B cell (primary cell): ENCODE results near the gene SLC24A3. TPM values are rescaled to one million over a fixed set of nuclear protein-coding genes. Genes with fewer than 3 reads are reported as not detected.

Experiments
- ATAC-seq: fragments of 200-7000 bp; cut with Tn5 transposase; one replicate; pipeline ENCODE4 v1.10.0; 2021; ENCODE audit warnings: low read depth, mild to moderate bottlenecking, moderate number of reproducible peaks, moderate library complexity
- CTCF ChIA-PET: fragments of 350-600 bp; sonication (Branson Sonifier 250); formaldehyde crosslinking; loops from one replicate; lab custom pipeline; 2021; ENCODE audit warnings: antibody characterized with exemption, inconsistent platforms; lab: Charles Lee
- POLR2A ChIA-PET: fragments of 350-600 bp; sonication (Branson Sonifier 250); formaldehyde crosslinking; loops from one replicate; lab custom pipeline; 2021; ENCODE audit warnings: antibody characterized with exemption; lab: Charles Lee
- DNase-seq: peaks from one replicate; pipeline ENCODE4 v3.0.0; 2013
- H2AFZ ChIP-seq: 2 replicates; pipeline ENCODE4 v1.6.1; 2012; ENCODE audit warnings: mild to moderate bottlenecking, low read depth, low read length; ENCODE audit not compliant: insufficient read depth, poor library complexity, severe bottlenecking
- H3K27ac ChIP-seq, 2 donors: 1 replicate in 1 of 2; 2 replicates in 1 of 2; pipeline ENCODE4 v1.5.1; 2012 to 2013; ENCODE audit warnings: low read length in 2 of 2, mild to moderate bottlenecking in 2 of 2, moderate library complexity in 1 of 2
- H3K27me3 ChIP-seq, 4 experiments: fragments of 200-600 bp in 1 of 4; sonication (generic) in 1 of 4; replicated peaks in 1 of 4; 1 replicate in 2 of 4; 2 replicates in 2 of 4; pipeline versions ENCODE4 v1.6.1 to v1.7.0; 2013 to 2016; ENCODE audit warnings: low read length in 3 of 4, mild to moderate bottlenecking in 2 of 4, mixed read lengths in 1 of 4, moderate library complexity in 1 of 4; ENCODE audit not compliant: insufficient read depth in 4 of 4, control insufficient read depth in 3 of 4; ENCODE audit errors: control extremely low read depth in 1 of 4
- H3K36me3 ChIP-seq, 2 experiments: replicated peaks in 1 of 2; 1 replicate in 1 of 2; 2 replicates in 1 of 2; pipeline versions ENCODE4 v1.6.1 to v1.7.1; 2013; ENCODE audit warnings: low read length in 1 of 2; ENCODE audit not compliant: insufficient read depth in 2 of 2, control insufficient read depth in 1 of 2; ENCODE audit errors: control extremely low read depth in 1 of 2, extremely low read depth in 1 of 2
- H3K4me1 ChIP-seq, 2 donors: fragments of 200-600 bp in 1 of 2; sonication (generic) in 1 of 2; 1 replicate in 1 of 2; 2 replicates in 1 of 2; pipeline versions ENCODE4 v1.5.1 to v1.6.1; 2013 to 2017; ENCODE audit warnings: low read length in 2 of 2; ENCODE audit not compliant: control insufficient read depth in 2 of 2, insufficient read depth in 2 of 2
- H3K4me2 ChIP-seq: replicated peaks from 2 replicates; pipeline ENCODE3; 2012; ENCODE audit warnings: mild to moderate bottlenecking, low read depth, low read length; ENCODE audit not compliant: poor library complexity, severe bottlenecking
- H3K4me3 ChIP-seq, 5 experiments: fragments of 200-600 bp in 1 of 5; sonication (generic) in 1 of 5; 1 replicate in 3 of 5; 2 replicates in 2 of 5; pipeline versions ENCODE4 v1.5.1 to v1.7.0; 2011 to 2016; ENCODE audit warnings: low read length in 4 of 5, mild to moderate bottlenecking in 4 of 5, low read depth in 2 of 5, control low read depth in 1 of 5, moderate library complexity in 1 of 5; ENCODE audit not compliant: insufficient read depth in 1 of 5; ENCODE audit errors: control extremely low read depth in 1 of 5, extremely low read depth in 1 of 5
- H3K79me2 ChIP-seq: fragments of 200-600 bp; sonication (generic); one replicate; pipeline ENCODE4 v1.6.0; 2016; ENCODE audit warnings: low read length; ENCODE audit not compliant: control insufficient read depth, insufficient read depth
- H3K9ac ChIP-seq: fragments of 200-600 bp; sonication (generic); 2 replicates; pipeline ENCODE4 v1.6.1; 2017; ENCODE audit warnings: mild to moderate bottlenecking, low read length, moderate library complexity
- H3K9me3 ChIP-seq, 3 donors: one replicate each; pipeline versions ENCODE4 v1.6.1 to v1.7.1; 2013; ENCODE audit warnings: low read length in 2 of 3; ENCODE audit not compliant: control insufficient read depth in 2 of 3, insufficient read depth in 1 of 3; ENCODE audit errors: control extremely low read depth in 1 of 3
- H4K20me1 ChIP-seq: 2 replicates; pipeline ENCODE4 v1.6.0; 2012; ENCODE audit warnings: mild to moderate bottlenecking, low read length; ENCODE audit not compliant: insufficient read depth, control insufficient read depth, poor library complexity, severe bottlenecking
- H3K27ac Mint-ChIP-seq: one replicate; pipeline ENCODE4 v1.8.0; 2021; ENCODE audit warnings: mixed read lengths
- H3K27me3 Mint-ChIP-seq: one replicate; pipeline ENCODE4 v1.8.0; 2021; ENCODE audit warnings: mixed read lengths
- H3K4me1 Mint-ChIP-seq: one replicate; pipeline ENCODE4 v1.8.0; 2021; ENCODE audit warnings: mixed read lengths
- H3K4me3 Mint-ChIP-seq: one replicate; pipeline ENCODE4 v1.8.0; 2021; ENCODE audit warnings: mixed read lengths
- H3K9me3 Mint-ChIP-seq: one replicate; pipeline ENCODE4 v1.8.0; 2022; ENCODE audit warnings: mixed read lengths; ENCODE audit not compliant: insufficient read depth
- CTCF ChIP-seq: fragments of 200-600 bp; IDR thresholded peaks from one replicate; pipeline ENCODE4 v1.8.0; 2022; ENCODE audit warnings: antibody characterized with exemption, mild to moderate bottlenecking
- EZH2 ChIP-seq: IDR thresholded peaks from 2 replicates; pipeline ENCODE4 v1.6.1; 2012; ENCODE audit warnings: borderline replicate concordance, low read depth, mild to moderate bottlenecking, moderate library complexity, low read length; ENCODE audit not compliant: insufficient read depth, poor library complexity, severe bottlenecking
- WGBS: methylation state at CpG from one replicate; pipeline ENCODE4 v1.1.5; 2013; ENCODE audit warnings: missing lambda C conversion rate; ENCODE audit not compliant: insufficient coverage; 5-methylcytosine and 5-hydroxymethylcytosine counted together
- intact Hi-C: fragments of 100-400 bp; cut with micrococcal nuclease; formaldehyde crosslinking; loops from one replicate; pipeline ENCODE4 v1.10.0; 2022
- polyA plus RNA-seq: library from polyadenylated mRNA; depleted of rRNA; stranded (reverse); fragments of >200 nt; gene quantifications from 2 replicates; pipeline ENCODE4 v1.2.3, GENCODE V29; 2012
- total RNA-seq, 2 donors: library from RNA; stranded (reverse); fragments of 120-200 nt in 1 of 2; gene quantifications; 1 replicate in 1 of 2; 2 replicates in 1 of 2; pipeline versions ENCODE4 v1.2.3 to v1.2.4, GENCODE V29; 2013 to 2022

The SLC24A3 gene
- total and polyA plus RNA-seq, 2 donors (not counting 1 experiment from before 2014, with no cell fraction given) = not detected

GRCh38 chr20:19423900-19424620, 211.6 kb downstream of the SLC24A3 start:
- Histone ChIP-seq H4K20me1 (no peaks in the 10 kb centered on the region), H3K4me3 (no peak overlapping the region), H3K4me2 (no peak overlapping the region), H3K27me3 (no peaks in the 10 kb centered on the region), H3K9me3 (peaks cover 0 to 4% (median 0%) of the 10 kb centered on the region in 3 donors), H3K79me2 (no peaks in the 10 kb centered on the region), H3K27ac (no peak overlapping the region), H3K36me3 (no peaks in the 10 kb centered on the region), H3K4me1 (no peaks in the 10 kb centered on the region), H3K9ac (no peak overlapping the region), H2AFZ (no peak overlapping the region)
- ChIA-PET POLR2A (no interaction called here), CTCF (no interaction called here)
- intact Hi-C loops = no loop called here
- TF ChIP-seq CTCF (no peak), EZH2 (no peak)
- Mint-ChIP-seq H3K4me1 (peaks cover 8% of the 10 kb centered on the region), H3K9me3 (no peaks in the 10 kb centered on the region), H3K4me3 (no peak overlapping the region), H3K27ac (no peak overlapping the region), H3K27me3 (peaks cover 3% of the 10 kb centered on the region)
- ATAC-seq (no peak), DNase-seq (no peak)
- WGBS = 48% methylated on average over 6 of the region's 8 CpGs

- POLR2A ChIA-PET = no interaction called here
- CTCF ChIA-PET = no interaction called here
- Histone ChIP-seq H4K20me1 (no peaks in the 10 kb centered on the region), H3K79me2 (no peaks in the 10 kb centered on the region), H3K27me3 (no peaks in the 10 kb centered on the region), H3K4me2 (no peak overlapping the region), H3K36me3 (no peaks in the 10 kb centered on the region), H3K9ac (no peak overlapping the region), H3K27ac (no peak overlapping the region), H3K9me3 (peaks cover 0 to 4% (median 0%) of the 10 kb centered on the region in 3 donors), H3K4me1 (no peaks in the 10 kb centered on the region), H3K4me3 (no peak overlapping the region), H2AFZ (no peak overlapping the region)
- H3K27me3 Mint-ChIP-seq = peaks cover 3% of the 10 kb centered on the region
- no peak for TF ChIP-seq CTCF
- TF ChIP-seq EZH2 = no peak
- H3K27ac Mint-ChIP-seq = no peak overlapping the region
- ATAC-seq = no peak
- 80% methylated on average over 1 of the region's 3 CpGs for WGBS
- H3K4me1 Mint-ChIP-seq = peaks cover 8% of the 10 kb centered on the region
- no peak overlapping the region for H3K4me3 Mint-ChIP-seq
- intact Hi-C loops = no loop called here
- DNase-seq = no peak
- H3K9me3 Mint-ChIP-seq = no peaks in the 10 kb centered on the region
These were observed 213.9 kb downstream of the SLC24A3 start for GRCh38 chr20:19426356-19426755.
